HG03095 (cell line): Measurements from ENCODE around the gene TEX19.
"Not testable (repeated sequence)": the region's sequence is repeated elsewhere in the genome, so short reads cannot be mapped to it uniquely, and the experiment has no call there.

Experiments
- ATAC-seq: cut with Tn5 transposase; IDR thresholded peaks from one replicate; pipeline ENCODE4 v1.9.1; 2021; ENCODE audit warnings: moderate library complexity; ENCODE audit not compliant: unreplicated experiment

Gene TEX19

GRCh38 chr17:82351713-82352488, 7.1 kb upstream of the TEX19 start:
- ATAC-seq: no peak

- no peak for ATAC-seq
Measured at GRCh38 chr17:82353484-82353883, 5.6 kb upstream of the TEX19 start.

- no peak for ATAC-seq
Measured at GRCh38 chr17:82354804-82355308, 4.2 kb upstream of the TEX19 start.

- no peak for ATAC-seq
Measured at GRCh38 chr17:82355770-82356427, 3.1 kb upstream of the TEX19 start.

GRCh38 chr17:82356845-82357355, 2.1 kb upstream of the TEX19 start:
- ATAC-seq: no peak

- ATAC-seq: no peak
Measured at GRCh38 chr17:82357394-82357793, 1.7 kb upstream of the TEX19 start.

- ATAC-seq: not testable (repeated sequence)
Measured at GRCh38 chr17:82359451-82360074, 516 bp downstream of the TEX19 start.

GRCh38 chr17:82361885-82362633, 3.0 kb downstream of the TEX19 start:
- ATAC-seq: no peak

- ATAC-seq: no peak
Measured at GRCh38 chr17:82365606-82366295, 6.7 kb downstream of the TEX19 start.

- ATAC-seq: no peak
Measured at GRCh38 chr17:82366749-82367148, 7.7 kb downstream of the TEX19 start.

GRCh38 chr17:82367724-82368524, 8.9 kb downstream of the TEX19 start:
- ATAC-seq: no peak

- no peak for ATAC-seq
Measured at GRCh38 chr17:82369211-82369610, 10.2 kb downstream of the TEX19 start.

GRCh38 chr17:82370471-82371332, 11.7 kb downstream of the TEX19 start:
- ATAC-seq: peak; percentile 73

GRCh38 chr17:82371333-82372248, 12.5 kb downstream of the TEX19 start, which contains the start of gene UTS2R:
UTS2R (plus strand) TSS chr17:82371765; CDS start chr17:82374325, 2,560 bp downstream.
- ATAC-seq: no peak

GRCh38 chr17:82372249-82373071, 13.4 kb downstream of the TEX19 start:
- ATAC-seq: no peak

- not testable (repeated sequence) for ATAC-seq
Measured at GRCh38 chr17:82373072-82373452, 14.0 kb downstream of the TEX19 start.
